ENCODE results near the gene TOR2A. TPM values are rescaled to one million over a fixed set of nuclear protein-coding genes. Genes with fewer than 3 reads are reported as not detected.
A peak's percentile ranks its signal among the peaks of the same experiment; 100 is the strongest.

TOR2A gene
- total and polyA plus RNA-seq, 9 of the 15 experiments (the other 6 are each of a cell fraction or from before 2014, with no cell fraction given): 0.80 to 25.9 (median 11.1) TPM

DNA sequence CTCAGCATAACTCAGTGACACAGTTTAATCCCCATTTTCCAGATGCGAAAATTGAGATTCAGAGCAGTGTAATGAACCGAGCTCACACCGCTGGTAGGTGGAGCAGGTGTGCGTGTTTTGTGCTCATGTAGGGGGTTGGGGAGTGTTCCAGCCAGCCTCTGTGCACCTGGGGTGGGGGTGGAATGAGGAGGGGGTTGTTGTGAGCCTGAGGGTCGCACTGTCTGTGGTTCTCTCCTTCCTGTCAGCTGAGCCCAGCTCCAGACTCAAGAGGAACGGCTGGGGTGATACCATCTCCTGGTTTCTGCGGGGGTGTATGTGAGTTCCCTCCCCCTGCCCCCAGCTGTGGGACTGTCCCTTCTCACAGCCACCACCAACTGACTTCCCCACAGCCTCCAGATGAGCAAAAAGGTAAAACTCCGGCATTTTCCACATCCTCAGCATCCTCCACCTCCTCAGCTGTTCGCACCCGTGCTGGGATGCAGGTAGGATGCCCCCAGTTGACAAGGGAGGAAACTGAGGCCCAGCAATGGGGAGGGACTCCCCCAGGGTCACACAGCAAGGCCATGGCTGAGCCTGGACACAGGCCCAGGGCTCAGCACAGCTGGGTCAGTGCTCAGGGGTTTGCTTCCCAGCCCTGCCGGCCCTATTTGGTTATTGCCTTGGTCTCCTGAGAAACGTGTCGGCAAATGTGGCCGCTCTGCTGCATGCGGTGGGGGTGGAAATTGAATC lies 41.3 kb upstream of the TOR2A start (continued):
- TF ChIP-seq HDGF (IDR thresholded peaks at IDR 0.05) (peak; percentile 80; the same call in 1 of the 2 replicates), KAT2B (IDR thresholded peaks at IDR 0.05; ENCODE audit: low read depth, low read length) (no peak), RB1 (IDR thresholded peaks at IDR 0.05; ENCODE audit: low read depth) (0 out of 2 replicates have a peak, but pooled peaks have one; percentile 24), KDM4B (IDR thresholded peaks at IDR 0.05; ENCODE audit: borderline replicate concordance in 2 of 2, low read depth in 1 of 2) (peak in 1 of 2 experiments; percentile 69; a peak in 1 of 4 replicates), NR2C1 (IDR thresholded peaks at IDR 0.05) (no peak), NR2C1 (tag; IDR thresholded peaks at IDR 0.05) (no peak), NFXL1 (CRISPR knock-in tag; IDR thresholded peaks at IDR 0.05) (no peak), BRF1 (IDR thresholded peaks at IDR 0.05; ENCODE audit: borderline replicate concordance, extremely low read depth, insufficient read length) (no peak), ZKSCAN3 (CRISPR knock-in tag; IDR thresholded peaks at IDR 0.05) (no peak), NUFIP1 (IDR thresholded peaks at IDR 0.05; ENCODE audit: partially characterized antibody) (no peak), BHLHE40 (IDR thresholded peaks at IDR 0.05; ENCODE audit: low read length) (peak; percentile 95), FOXM1 (IDR thresholded peaks at IDR 0.05; ENCODE audit: low read depth) (no peak), FOXM1 (CRISPR knock-in tag; IDR thresholded peaks at IDR 0.05; ENCODE audit: low read depth) (no peak), MECOM (CRISPR knock-in tag; IDR thresholded peaks at IDR 0.05) (no peak), ASH1L (IDR thresholded peaks at IDR 0.05; ENCODE audit: borderline replicate concordance, low read depth, partially characterized antibody) (no peak), ZNF41 (CRISPR knock-in tag; conservative IDR thresholded peaks at IDR 0.05) (no peak), TSC22D4 (tag; IDR thresholded peaks at IDR 0.05) (no peak), HEY1 (CRISPR knock-in tag; IDR thresholded peaks at IDR 0.05; ENCODE audit: borderline replicate concordance) (no peak), IFI16 (CRISPR knock-in tag; IDR thresholded peaks at IDR 0.05) (no peak), TARDBP (IDR thresholded peaks at IDR 0.05) (no peak)
- TF ChIP-seq, protein P1, sequence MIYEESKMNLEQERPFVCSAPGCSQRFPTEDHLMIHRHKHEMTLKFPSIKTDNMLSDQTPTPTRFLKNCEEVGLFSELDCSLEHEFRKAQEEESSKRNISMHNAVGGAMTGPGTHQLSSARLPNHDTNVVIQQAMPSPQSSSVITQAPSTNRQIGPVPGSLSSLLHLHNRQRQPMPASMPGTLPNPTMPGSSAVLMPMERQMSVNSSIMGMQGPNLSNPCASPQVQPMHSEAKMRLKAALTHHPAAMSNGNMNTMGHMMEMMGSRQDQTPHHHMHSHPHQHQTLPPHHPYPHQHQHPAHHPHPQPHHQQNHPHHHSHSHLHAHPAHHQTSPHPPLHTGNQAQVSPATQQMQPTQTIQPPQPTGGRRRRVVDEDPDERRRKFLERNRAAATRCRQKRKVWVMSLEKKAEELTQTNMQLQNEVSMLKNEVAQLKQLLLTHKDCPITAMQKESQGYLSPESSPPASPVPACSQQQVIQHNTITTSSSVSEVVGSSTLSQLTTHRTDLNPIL (CRISPR knock-in tag; IDR thresholded peaks at IDR 0.05): no peak
- TF ChIP-seq, protein P2, sequence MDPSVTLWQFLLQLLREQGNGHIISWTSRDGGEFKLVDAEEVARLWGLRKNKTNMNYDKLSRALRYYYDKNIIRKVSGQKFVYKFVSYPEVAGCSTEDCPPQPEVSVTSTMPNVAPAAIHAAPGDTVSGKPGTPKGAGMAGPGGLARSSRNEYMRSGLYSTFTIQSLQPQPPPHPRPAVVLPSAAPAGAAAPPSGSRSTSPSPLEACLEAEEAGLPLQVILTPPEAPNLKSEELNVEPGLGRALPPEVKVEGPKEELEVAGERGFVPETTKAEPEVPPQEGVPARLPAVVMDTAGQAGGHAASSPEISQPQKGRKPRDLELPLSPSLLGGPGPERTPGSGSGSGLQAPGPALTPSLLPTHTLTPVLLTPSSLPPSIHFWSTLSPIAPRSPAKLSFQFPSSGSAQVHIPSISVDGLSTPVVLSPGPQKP (CRISPR knock-in tag; IDR thresholded peaks at IDR 0.05): no peak
- TF ChIP-seq, protein P3, sequence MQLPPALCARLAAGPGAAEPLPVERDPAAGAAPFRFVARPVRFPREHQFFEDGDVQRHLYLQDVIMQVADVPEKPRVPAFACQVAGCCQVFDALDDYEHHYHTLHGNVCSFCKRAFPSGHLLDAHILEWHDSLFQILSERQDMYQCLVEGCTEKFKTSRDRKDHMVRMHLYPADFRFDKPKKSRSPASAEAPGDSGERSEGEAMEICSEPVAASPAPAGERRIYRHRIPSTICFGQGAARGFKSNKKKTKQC (CRISPR knock-in tag; IDR thresholded peaks at IDR 0.05): peak; percentile 59; the same call in 1 of the 2 replicates
- TF ChIP-seq, protein P4, sequence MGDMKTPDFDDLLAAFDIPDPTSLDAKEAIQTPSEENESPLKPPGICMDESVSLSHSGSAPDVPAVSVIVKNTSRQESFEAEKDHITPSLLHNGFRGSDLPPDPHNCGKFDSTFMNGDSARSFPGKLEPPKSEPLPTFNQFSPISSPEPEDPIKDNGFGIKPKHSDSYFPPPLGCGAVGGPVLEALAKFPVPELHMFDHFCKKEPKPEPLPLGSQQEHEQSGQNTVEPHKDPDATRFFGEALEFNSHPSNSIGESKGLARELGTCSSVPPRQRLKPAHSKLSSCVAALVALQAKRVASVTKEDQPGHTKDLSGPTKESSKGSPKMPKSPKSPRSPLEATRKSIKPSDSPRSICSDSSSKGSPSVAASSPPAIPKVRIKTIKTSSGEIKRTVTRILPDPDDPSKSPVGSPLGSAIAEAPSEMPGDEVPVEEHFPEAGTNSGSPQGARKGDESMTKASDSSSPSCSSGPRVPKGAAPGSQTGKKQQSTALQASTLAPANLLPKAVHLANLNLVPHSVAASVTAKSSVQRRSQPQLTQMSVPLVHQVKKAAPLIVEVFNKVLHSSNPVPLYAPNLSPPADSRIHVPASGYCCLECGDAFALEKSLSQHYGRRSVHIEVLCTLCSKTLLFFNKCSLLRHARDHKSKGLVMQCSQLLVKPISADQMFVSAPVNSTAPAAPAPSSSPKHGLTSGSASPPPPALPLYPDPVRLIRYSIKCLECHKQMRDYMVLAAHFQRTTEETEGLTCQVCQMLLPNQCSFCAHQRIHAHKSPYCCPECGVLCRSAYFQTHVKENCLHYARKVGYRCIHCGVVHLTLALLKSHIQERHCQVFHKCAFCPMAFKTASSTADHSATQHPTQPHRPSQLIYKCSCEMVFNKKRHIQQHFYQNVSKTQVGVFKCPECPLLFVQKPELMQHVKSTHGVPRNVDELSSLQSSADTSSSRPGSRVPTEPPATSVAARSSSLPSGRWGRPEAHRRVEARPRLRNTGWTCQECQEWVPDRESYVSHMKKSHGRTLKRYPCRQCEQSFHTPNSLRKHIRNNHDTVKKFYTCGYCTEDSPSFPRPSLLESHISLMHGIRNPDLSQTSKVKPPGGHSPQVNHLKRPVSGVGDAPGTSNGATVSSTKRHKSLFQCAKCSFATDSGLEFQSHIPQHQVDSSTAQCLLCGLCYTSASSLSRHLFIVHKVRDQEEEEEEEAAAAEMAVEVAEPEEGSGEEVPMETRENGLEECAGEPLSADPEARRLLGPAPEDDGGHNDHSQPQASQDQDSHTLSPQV (IDR thresholded peaks at IDR 0.05): no peak
